Central memory CD4-positive, alpha-beta T cell (primary cell): ENCODE data around the gene UGT1A10.

ENCODE experiments used
- DNase-seq: peaks from one replicate; pipeline ENCODE4 v3.0.0; 2022

The UGT1A10 gene

DNA sequence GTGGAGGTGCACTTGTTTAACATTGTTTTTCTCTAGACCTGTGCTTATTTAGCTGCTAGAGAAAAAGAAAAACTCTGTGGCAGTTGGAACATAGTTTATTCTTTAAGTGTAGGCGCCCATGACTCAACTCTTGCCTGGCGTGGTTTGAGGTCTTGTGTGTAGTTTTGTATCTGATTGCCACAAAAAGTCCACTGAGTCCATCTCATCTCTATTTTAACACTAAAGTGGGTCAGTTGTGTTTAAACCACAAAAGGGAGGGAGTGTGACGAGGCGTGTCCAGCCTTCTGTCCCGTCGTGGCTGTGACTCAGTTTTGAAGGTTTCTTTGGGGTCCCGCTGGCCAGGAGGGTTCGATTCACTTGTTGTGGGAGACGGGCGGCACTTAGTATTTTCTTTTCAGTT is 20.2 kb downstream of the UGT1A10 start:
- no peak for DNase-seq

GRCh38 chr2:233658610-233659009 is 22.4 kb downstream of the UGT1A10 start:
- no peak for DNase-seq

DNA sequence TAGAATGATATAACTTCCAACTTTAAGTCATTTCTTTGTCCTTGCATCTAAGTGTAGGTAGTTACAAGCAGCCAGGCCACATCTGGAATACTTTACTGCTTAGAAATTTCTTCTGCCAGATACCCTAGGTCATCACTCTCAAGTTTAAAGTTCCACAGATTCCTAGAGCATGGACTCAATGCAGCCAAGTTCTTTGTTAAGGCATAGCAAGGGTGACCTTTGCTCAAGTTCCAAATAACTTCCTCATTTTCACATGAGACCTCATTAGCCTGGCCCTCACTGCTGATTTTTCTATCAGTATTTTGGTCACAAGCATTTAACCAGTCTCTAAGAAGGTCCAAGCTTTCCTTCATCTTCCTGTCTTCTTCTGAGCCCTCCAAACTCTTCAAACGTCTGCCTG is 27.7 kb downstream of the UGT1A10 start:
- DNase-seq = no peak

DNA sequence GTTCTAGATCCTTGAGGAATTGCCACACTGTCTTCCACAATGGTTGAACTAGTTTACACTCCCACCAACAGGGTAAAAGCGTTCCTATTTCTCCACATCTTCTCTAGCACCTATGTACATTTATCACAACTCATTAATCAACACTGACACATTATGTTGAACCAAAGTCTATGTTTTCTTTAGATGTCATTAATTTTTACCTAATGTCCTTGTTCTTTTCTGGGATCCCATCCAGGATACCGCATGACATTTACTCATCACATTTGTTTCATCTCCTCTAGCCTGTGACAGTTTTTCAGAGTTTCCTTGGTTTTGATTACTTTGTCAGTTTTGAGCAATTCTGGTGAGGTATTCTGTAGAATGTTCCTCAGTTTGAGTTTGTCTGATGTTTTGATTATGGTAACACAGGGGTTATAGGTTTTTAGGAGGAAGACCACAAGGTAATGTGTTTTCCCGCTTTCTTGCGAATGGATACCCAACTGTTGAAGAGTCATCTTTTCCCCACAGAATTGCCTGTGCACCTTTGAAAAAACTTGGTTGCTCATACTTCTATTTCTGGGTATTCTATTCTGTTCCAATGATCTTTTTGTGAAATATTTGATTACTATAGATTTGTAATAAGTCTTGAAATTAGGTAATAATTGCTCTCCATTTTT is 32.5 kb downstream of the UGT1A10 start:
- DNase-seq = no peak

DNA sequence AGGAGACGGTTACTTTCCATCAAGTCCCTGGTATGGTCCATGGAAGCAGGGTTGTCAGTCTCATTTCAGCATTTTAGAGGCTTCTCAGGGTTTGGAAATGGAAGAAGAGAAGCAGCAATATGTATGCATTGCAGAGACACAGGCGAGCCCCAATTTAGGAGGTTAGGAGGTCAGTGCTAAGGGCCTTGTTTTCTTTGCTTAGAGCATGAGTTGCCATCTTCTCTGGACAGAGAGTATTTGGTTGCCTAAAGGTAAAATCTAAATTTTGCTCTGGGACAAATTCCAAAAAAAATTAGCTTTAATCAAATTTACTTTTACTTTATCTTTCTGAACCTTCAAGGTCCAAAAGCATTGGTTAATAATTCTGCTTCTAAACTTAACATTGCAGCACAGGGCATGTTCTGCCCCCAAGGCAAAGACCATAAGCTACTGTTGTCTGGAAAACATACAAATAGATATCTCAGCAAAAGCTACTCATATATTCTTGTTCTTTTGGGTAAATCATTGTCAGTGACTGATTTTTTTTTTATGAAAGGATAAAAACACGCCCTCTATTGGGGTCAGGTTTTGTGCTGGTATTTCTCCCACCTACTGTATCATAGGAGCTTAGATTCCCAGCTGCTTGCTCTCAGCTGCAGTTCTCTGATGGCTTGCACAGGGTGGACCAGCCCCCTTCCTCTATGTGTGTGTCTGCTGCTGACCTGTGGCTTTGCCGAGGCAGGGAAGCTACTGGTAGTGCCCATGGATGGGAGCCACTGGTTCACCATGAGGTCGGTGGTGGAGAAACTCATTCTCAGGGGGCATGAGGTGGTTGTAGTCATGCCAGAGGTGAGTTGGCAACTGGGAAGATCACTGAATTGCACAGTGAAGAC is 35.3 kb downstream of the UGT1A10 start, which contains the start of gene UGT1A9:
TSS of gene UGT1A9 (plus strand) at position 609 of the 872 bp plus-strand sequence. CDS start at position 646, 37 bp downstream.
- no peak for DNase-seq

DNA sequence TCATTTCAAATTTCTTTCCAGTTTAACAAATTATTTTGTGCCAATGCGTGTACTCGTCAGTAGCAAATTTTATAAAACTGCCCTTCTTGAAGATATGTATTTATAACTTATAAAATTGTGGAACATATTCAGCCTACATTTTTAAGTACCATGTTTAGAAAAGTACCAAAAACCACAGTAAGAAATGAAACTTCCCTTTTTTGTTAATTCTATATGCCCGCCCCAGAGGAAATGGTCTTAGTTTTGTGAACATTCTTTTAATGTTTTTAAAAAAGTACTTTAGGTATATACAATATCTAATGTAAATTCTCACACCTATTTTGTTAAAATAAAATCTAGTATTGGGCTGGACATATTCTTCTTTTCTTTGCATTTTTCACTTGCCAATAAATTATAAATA is 36.6 kb downstream of the UGT1A10 start:
- no peak for DNase-seq

DNA sequence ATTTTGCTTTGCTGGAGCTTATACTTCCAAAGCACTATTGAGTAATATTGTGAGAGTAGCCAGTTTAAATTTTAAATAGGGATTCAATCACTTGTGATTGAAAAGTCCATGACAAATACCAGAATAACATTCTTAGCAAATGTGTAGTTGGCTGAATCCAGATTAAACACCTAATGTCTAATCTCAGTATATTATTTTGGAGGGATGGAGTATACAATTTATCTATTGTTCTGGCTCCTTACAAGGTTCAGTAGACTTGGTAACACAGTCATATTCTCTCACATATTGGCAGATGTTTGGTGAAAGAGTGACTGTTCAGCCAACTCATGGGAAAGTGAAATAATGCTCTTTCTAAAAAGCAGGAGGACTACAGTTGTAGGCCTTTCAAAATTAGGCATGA is 37.6 kb downstream of the UGT1A10 start:
- no peak for DNase-seq

DNA sequence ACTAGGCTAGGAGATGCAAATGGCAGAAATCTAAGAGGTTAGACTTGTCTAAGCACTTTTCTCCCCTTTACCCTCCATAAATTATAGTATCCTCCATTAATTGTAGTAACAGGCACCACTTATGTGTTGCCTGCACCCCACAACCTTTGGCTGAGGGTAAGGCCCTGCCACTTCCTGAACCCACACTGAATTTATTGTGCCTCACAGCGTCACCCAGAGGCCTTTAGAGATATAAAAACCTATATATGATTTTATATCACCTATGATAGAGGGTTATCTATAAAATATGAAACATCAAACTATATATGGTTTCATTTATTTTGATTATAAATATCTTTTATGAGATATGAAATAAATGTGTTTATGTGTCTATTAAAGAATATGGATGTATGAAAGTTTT is 38.1 kb downstream of the UGT1A10 start:
- no peak for DNase-seq

DNA sequence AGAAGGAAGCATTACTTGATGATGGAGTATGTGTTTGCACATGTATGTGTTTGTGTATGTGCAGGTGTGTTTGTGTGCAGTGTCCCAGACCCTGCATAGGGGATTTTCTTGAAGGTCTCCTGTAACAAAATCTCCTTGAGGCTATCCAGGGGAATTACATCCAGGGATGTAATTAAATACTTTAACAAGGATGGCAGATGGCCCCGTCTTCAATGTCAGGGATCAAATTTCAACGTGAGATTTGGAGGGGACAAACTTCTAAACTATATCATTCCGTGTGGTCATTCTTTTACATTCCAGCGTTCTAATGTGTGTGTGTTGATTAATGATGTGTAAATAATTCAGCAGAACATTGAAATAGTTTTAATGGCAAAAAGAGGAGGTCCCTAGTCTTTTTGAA is 38.7 kb downstream of the UGT1A10 start:
- no peak for DNase-seq

DNA sequence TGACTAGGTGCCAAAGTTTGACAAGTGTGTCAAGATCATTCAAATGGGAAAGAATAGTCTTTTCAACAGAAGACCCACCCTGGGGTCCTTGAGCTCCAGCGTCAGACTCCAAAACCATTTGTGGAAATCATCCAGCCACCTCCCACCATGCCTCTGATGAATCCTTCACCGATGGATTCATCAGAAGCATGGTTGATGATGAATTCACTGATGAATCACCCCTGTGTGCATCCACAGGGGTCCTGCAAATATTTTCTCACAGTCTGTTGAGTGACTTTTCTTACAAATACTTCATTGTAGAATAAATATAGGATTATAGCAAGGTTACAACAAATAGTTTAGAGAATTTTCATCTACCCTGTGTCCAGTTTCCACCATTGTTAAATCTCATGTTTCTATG is 39.8 kb downstream of the UGT1A10 start:
- DNase-seq = no peak

GRCh38 chr2:233679196-233679595 is 42.9 kb downstream of the UGT1A10 start:
- DNase-seq = no peak

GRCh38 chr2:233680361-233681045 is 44.3 kb downstream of the UGT1A10 start:
- no peak for DNase-seq

- DNase-seq = no peak
Measured at GRCh38 chr2:233681521-233682099, 45.4 kb downstream of the UGT1A10 start, which contains the start of gene UGT1A7. UGT1A7 (plus strand) TSS chr2:233681901; CDS start chr2:233681938, 37 bp downstream.

DNA sequence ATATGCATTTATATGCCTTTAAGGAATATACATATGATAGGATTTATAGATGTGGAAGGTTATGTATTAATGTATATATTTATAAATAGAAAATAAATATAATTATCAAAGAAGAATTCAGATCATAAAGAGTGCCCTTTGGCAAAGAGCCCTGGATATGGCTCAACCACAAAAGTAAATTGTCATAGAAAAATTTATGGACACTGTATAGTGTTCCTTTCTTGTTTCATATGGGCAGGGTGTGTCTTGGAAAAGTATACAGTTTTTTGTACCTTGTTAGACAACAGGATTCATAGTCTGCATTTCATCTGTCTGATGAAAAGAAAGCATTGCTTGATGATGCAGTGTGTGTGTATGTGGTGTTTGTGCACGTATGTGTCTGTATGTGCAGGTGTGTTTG is 48.4 kb downstream of the UGT1A10 start:
- DNase-seq = no peak

- no peak for DNase-seq
Measured at GRCh38 chr2:233686928-233687327, 50.7 kb downstream of the UGT1A10 start.

DNA sequence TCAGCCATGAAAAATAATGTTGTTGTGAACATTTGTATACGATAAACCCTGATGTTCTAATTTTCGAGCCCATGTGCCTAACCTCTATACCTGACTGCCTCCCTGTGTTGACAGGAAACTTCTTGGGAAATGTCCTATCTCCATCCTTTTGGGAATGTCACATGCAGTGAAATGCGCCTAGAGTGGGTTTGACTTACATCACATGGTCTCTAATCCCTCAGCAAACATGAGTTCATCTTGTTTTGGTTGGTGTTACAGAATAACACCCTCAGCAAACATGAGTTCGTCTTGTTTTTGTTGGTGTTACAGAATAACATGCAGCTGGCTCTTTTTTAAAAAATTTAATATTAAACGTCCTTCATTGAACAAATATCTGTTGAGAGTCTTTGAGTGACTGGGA is 52.1 kb downstream of the UGT1A10 start:
- no peak for DNase-seq

- DNase-seq = no peak
Measured at GRCh38 chr2:233689031-233689430, 52.8 kb downstream of the UGT1A10 start.

DNA sequence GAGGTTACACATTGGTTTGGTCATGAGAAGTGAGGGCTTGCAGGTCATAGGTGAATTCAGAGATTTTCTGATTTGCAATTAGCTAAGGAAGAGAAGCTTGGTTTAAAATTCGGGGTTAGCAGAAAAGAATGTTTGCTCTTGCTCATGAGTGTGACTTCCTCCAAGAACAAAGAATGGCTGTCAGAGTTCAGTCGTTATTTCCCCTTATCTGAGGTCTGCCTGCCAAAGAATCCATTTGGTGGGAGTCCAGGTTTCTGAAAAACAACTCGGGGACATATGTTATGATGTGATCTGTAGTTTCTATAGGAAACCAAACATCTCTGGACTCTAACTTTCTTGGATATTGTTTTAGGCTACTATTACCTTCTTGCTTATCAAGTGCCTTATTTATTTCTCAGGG is 53.3 kb downstream of the UGT1A10 start:
- DNase-seq = no peak

- DNase-seq = no peak
Measured at GRCh38 chr2:233690444-233690843, 54.2 kb downstream of the UGT1A10 start.

- no peak for DNase-seq
Measured at GRCh38 chr2:233691443-233692433, 55.5 kb downstream of the UGT1A10 start.

DNA sequence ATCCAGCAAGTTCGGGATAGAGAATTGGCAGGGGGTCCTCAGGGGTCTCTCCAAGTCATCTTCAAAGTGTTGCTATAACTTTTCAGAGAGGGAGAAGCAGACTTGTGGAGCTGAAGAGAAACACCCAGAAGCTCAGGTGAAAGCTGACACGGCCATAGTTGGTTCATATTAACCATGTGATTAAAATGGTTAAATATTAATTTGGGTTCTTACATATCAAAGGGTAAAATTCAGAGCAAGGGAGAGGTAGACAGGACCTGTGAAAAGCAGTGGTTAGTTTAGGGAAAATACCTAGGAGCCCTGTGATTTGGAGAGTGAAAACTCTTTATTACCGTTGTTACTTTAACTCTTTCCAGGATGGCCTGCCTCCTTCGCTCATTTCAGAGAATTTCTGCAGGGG is 56.4 kb downstream of the UGT1A10 start, which contains the start of gene UGT1A6:
TSS of gene UGT1A6 (plus strand) at position 243 of the 400 bp plus-strand sequence. CDS start at position 358, 115 bp downstream.
- DNase-seq = no peak

GRCh38 chr2:233693963-233694362 is 57.7 kb downstream of the UGT1A10 start:
- DNase-seq = no peak
